Immature natural killer cell (primary cell): ENCODE results near the gene LTBP2. TPM values are rescaled to one million over a fixed set of nuclear protein-coding genes. Genes with fewer than 3 reads are reported as not detected.

Experiments used
- DNase-seq, 3 donors: peaks; one replicate each; pipeline ENCODE4 v3.0.0; 2022; ENCODE audit warnings: mixed read lengths in 1 of 3
- H3K27ac Mint-ChIP-seq, 6 donors: one replicate each; pipeline ENCODE4 v1.8.0; 2020; ENCODE audit warnings: mixed read lengths in 6 of 6, mild to moderate bottlenecking in 5 of 6, inconsistent platforms in 4 of 6, moderate library complexity in 3 of 6
- H3K27me3 Mint-ChIP-seq, 3 donors: one replicate each; pipeline ENCODE4 v1.8.0; 2020 to 2021; ENCODE audit warnings: low read depth in 3 of 3, mild to moderate bottlenecking in 3 of 3, mixed read lengths in 3 of 3, moderate library complexity in 3 of 3, inconsistent platforms in 1 of 3
- H3K36me3 Mint-ChIP-seq, 3 donors: one replicate each; pipeline ENCODE4 v1.8.0; 2020; ENCODE audit warnings: mixed read lengths in 3 of 3, inconsistent platforms in 2 of 3, mild to moderate bottlenecking in 2 of 3
- H3K4me1 Mint-ChIP-seq, 2 donors: one replicate each; pipeline ENCODE4 v1.8.0; 2020; ENCODE audit warnings: inconsistent platforms in 2 of 2, mild to moderate bottlenecking in 2 of 2, mixed read lengths in 2 of 2, moderate library complexity in 1 of 2
- H3K4me3 Mint-ChIP-seq, 5 donors: one replicate each; pipeline ENCODE4 v1.8.0; 2020; ENCODE audit warnings: mild to moderate bottlenecking in 5 of 5, mixed read lengths in 5 of 5, inconsistent platforms in 3 of 5, moderate library complexity in 3 of 5
- H3K9me3 Mint-ChIP-seq, 6 donors: one replicate each; pipeline ENCODE4 v1.8.0; 2020; ENCODE audit warnings: mild to moderate bottlenecking in 6 of 6, mixed read lengths in 6 of 6, inconsistent platforms in 4 of 6, moderate library complexity in 3 of 6
- polyA plus RNA-seq, 3 donors: library from polyadenylated mRNA; unstranded; fragments of 300-500 nt; fragmentation: Illumina TruSeq; gene quantifications; one replicate each; pipeline ENCODE4 v1.2.3, GENCODE V29; 2021

LTBP2 gene
- polyA plus RNA-seq, 3 donors from 2014 or later: 0.29 to 0.66 (median 0.30) TPM

GRCh38 chr14:74507840-74508239, 104.2 kb downstream of the LTBP2 start:
- Mint-ChIP-seq H3K27me3 (peaks cover 0 to 5% (median 3%) of the 10 kb centered on the region in 3 donors), H3K27ac (peak overlapping the region in 1 of 6 donors; percentile 47), H3K36me3 (peaks cover 0 to 5% (median 4%) of the 10 kb centered on the region in 3 donors), H3K4me1 (no peaks in the 10 kb centered on the region), H3K9me3 (no peaks in the 10 kb centered on the region), H3K4me3 (no peak overlapping the region)
- no peak for DNase-seq

- H3K4me1 Mint-ChIP-seq: no peaks in the 10 kb centered on the region
- DNase-seq: no peak
- H3K9me3 Mint-ChIP-seq: no peaks in the 10 kb centered on the region
- no peak overlapping the region for H3K4me3 Mint-ChIP-seq
- peaks cover 0 to 8% (median 5%) of the 10 kb centered on the region in 3 donors for H3K36me3 Mint-ChIP-seq
- H3K27me3 Mint-ChIP-seq: peaks cover 0 to 3% (median 2%) of the 10 kb centered on the region in 3 donors
- H3K27ac Mint-ChIP-seq: no peak overlapping the region
Measured at GRCh38 chr14:74507085-74507484, 105.0 kb downstream of the LTBP2 start.

- Mint-ChIP-seq H3K27me3 (peaks cover 0 to 3% (median 2%) of the 10 kb centered on the region in 3 donors), H3K36me3 (peaks cover 0 to 9% (median 5%) of the 10 kb centered on the region in 3 donors), H3K27ac (no peak overlapping the region), H3K9me3 (no peaks in the 10 kb centered on the region), H3K4me1 (no peaks in the 10 kb centered on the region), H3K4me3 (no peak overlapping the region)
- DNase-seq: no peak
Measured at GRCh38 chr14:74506411-74506851, 105.6 kb downstream of the LTBP2 start.

GRCh38 chr14:74505831-74506230, 106.2 kb downstream of the LTBP2 start:
- Mint-ChIP-seq H3K27me3 (peaks cover 0 to 3% (median 2%) of the 10 kb centered on the region in 3 donors), H3K36me3 (peaks cover 0 to 9% (median 5%) of the 10 kb centered on the region in 3 donors), H3K4me1 (no peaks in the 10 kb centered on the region), H3K27ac (no peak overlapping the region), H3K9me3 (no peaks in the 10 kb centered on the region), H3K4me3 (no peak overlapping the region)
- no peak for DNase-seq

GRCh38 chr14:74504874-74505720, 106.9 kb downstream of the LTBP2 start:
- Mint-ChIP-seq H3K27me3 (peaks cover 0 to 3% (median 2%) of the 10 kb centered on the region in 3 donors), H3K9me3 (no peaks in the 10 kb centered on the region), H3K4me3 (no peak overlapping the region), H3K4me1 (no peaks in the 10 kb centered on the region), H3K27ac (no peak overlapping the region), H3K36me3 (peaks cover 0 to 9% (median 5%) of the 10 kb centered on the region in 3 donors)
- no peak for DNase-seq

DNA sequence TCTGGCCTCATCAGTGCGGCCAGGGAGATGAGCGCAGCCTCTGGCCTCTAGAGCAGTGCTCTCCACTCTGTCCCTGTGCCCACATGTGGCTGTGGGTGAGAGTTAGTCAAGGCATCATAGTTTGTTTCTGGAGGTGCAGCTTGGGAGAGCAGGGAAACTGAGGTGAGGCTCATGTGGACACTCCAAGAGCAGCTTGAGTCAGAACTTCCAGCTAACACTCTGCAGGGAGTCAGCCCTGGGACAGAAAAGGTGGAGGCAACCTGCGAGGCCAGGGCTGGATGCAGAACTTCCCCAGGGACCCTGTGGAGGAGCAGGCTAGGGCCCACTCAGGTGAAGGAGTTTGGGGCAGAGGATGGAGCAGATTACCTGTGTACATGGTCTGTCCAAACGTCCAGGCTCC, 107.6 kb downstream of the LTBP2 start:
- Mint-ChIP-seq H3K9me3 (no peaks in the 10 kb centered on the region), H3K27me3 (peaks cover 0 to 3% (median 2%) of the 10 kb centered on the region in 3 donors), H3K4me3 (no peak overlapping the region), H3K27ac (no peak overlapping the region), H3K4me1 (no peaks in the 10 kb centered on the region), H3K36me3 (peaks cover 0 to 9% (median 5%) of the 10 kb centered on the region in 3 donors)
- DNase-seq: no peak

DNA sequence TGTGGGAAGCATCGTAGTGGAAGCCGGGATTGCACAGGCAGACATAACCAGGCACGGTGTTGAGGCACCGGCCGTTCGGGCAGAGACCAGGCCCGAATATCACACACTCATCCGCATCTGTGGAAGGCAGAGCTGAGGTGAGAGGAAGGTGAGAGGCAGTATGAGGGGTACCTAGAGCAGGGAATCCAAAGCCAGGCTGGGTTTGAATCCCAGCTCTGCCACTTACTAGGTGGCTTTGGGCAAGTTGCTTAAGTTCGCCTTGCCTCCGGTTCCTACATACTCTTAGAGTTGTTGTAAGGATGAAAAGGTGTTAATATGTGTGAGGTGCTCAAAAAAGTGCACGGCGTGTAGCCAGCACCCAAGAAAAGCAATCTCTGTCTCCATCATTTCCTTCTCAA, 108.1 kb downstream of the LTBP2 start:
- H3K27me3 Mint-ChIP-seq: peaks cover 0 to 2% (median 1%) of the 10 kb centered on the region in 3 donors
- no peaks in the 10 kb centered on the region for H3K9me3 Mint-ChIP-seq
- peaks cover 0 to 9% (median 5%) of the 10 kb centered on the region in 3 donors for H3K36me3 Mint-ChIP-seq
- H3K4me1 Mint-ChIP-seq: no peaks in the 10 kb centered on the region
- no peak for DNase-seq
- H3K4me3 Mint-ChIP-seq: no peak overlapping the region
- no peak overlapping the region for H3K27ac Mint-ChIP-seq

- no peak overlapping the region for H3K4me3 Mint-ChIP-seq
- no peak for DNase-seq
- peaks cover 0 to 9% (median 5%) of the 10 kb centered on the region in 3 donors for H3K36me3 Mint-ChIP-seq
- no peaks in the 10 kb centered on the region for H3K9me3 Mint-ChIP-seq
- no peak overlapping the region for H3K27ac Mint-ChIP-seq
- H3K4me1 Mint-ChIP-seq: no peaks in the 10 kb centered on the region
- H3K27me3 Mint-ChIP-seq: peaks cover 0 to 2% (median 1%) of the 10 kb centered on the region in 3 donors
Measured at GRCh38 chr14:74503291-74503937, 108.6 kb downstream of the LTBP2 start.

DNA sequence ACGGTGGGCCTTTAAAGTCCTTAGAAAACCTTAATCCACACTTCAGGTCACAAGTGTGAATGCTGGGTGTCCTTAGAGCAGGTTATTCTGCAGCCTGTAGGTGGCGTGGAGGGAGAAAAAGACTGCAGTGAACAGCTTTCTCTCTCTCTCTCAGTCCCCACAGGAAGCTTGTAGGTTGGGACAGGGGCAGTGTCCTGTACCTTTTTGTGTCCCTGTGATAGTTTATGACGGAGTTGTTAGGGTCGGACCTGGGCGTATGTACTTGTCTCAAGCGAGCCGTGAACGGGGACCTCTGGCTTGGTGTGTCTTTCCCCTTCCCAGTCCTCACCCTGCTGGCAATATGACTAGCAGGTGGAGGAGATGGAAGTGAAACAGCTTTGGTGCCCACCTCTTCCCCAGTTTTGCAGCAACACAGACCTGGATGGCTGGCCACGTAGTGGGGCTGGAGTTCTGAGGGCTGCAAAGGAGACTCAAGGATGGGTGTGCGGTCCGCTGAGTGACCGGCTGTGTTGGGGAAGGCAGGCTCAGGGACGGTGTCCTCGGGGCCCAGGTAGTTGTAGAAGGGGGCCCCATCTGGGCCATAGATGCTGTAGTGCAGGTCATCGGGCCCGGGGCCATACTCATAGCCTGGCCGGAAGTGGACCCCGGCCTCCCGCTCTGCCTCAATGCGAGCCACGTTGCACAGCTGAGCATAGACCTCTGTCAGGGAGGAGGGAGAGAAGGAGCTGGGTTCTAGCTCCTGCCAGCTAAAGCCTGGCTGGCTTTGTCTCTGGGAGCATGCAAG, 109.6 kb downstream of the LTBP2 start:
- Mint-ChIP-seq H3K27ac (no peak overlapping the region), H3K4me3 (no peak overlapping the region), H3K27me3 (peaks cover 0 to 2% (median 0%) of the 10 kb centered on the region in 3 donors), H3K9me3 (no peaks in the 10 kb centered on the region), H3K36me3 (peaks cover 0 to 7% (median 2%) of the 10 kb centered on the region in 3 donors), H3K4me1 (no peaks in the 10 kb centered on the region)
- no peak for DNase-seq

- DNase-seq: no peak
- peaks cover 0 to 2% (median 0%) of the 10 kb centered on the region in 3 donors for H3K27me3 Mint-ChIP-seq
- H3K36me3 Mint-ChIP-seq: peaks cover 0 to 5% (median 0%) of the 10 kb centered on the region in 3 donors
- H3K4me1 Mint-ChIP-seq: no peaks in the 10 kb centered on the region
- H3K4me3 Mint-ChIP-seq: no peak overlapping the region
- no peaks in the 10 kb centered on the region for H3K9me3 Mint-ChIP-seq
- H3K27ac Mint-ChIP-seq: no peak overlapping the region
Measured at GRCh38 chr14:74501691-74502090, 110.3 kb downstream of the LTBP2 start.

GRCh38 chr14:74501135-74501614, 110.9 kb downstream of the LTBP2 start:
- Mint-ChIP-seq H3K27me3 (peaks cover 0 to 2% (median 0%) of the 10 kb centered on the region in 3 donors), H3K27ac (no peak overlapping the region), H3K4me1 (no peaks in the 10 kb centered on the region), H3K4me3 (no peak overlapping the region), H3K36me3 (peaks cover 0 to 5% (median 0%) of the 10 kb centered on the region in 3 donors), H3K9me3 (no peaks in the 10 kb centered on the region)
- DNase-seq: no peak

DNA sequence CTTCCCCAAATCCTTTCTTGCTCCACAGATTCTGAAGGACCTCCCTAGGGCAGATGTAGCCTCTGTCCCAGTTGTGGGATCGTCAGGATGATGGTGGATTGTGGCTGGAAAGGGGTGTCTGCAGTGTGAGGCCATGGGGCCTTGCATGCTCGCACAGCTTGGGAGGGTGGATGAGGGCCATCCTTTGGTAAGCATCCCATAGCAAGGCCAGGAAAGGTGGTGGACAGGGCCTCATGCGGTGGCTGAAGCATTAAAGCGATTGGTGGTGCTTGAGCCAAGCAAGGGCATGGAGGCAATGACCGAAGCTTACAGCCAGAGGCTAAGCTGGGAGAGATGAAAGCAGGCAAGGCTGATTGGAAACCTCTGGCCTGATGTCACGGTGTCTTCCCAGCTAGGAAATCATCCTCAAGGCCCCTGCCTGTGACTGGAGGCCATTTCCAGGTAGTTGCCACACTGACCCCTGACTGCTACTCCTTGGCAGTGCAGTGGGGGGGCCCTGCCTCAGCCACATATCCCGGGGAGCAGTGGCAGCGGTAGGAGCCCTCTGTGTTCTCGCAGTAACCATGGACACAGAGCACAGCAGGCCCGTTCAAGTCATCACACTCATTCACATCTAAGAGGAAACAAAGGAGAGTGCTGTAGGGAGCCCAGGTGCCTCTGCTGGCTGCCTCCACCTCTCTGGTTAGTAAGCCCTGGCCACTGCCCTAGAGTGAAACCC, 111.5 kb downstream of the LTBP2 start:
- Mint-ChIP-seq H3K36me3 (peaks cover 0 to 5% (median 0%) of the 10 kb centered on the region in 3 donors), H3K27me3 (peaks cover 0 to 2% (median 0%) of the 10 kb centered on the region in 3 donors), H3K4me3 (no peak overlapping the region), H3K9me3 (no peaks in the 10 kb centered on the region), H3K4me1 (peaks cover 0 to 2% of the 10 kb centered on the region in 2 donors), H3K27ac (no peak overlapping the region)
- DNase-seq: no peak

GRCh38 chr14:74495356-74495755, 116.7 kb downstream of the LTBP2 start:
- Mint-ChIP-seq H3K36me3 (no peaks in the 10 kb centered on the region), H3K27ac (peak overlapping the region in 3 of 6 donors; percentile 72 to 88 (median 87)), H3K4me1 (peaks cover 16 to 25% of the 10 kb centered on the region in 2 donors), H3K27me3 (peaks cover 2 to 7% (median 4%) of the 10 kb centered on the region in 3 donors), H3K4me3 (peak overlapping the region in 4 of 5 donors; percentile 53 to 89 (median 72)), H3K9me3 (no peaks in the 10 kb centered on the region)
- DNase-seq: peak in 1 of 3 donors; percentile 6
